OCI-LY3 (cell line): Measurements from ENCODE around the gene DEFB131B.

Experiments used
- H2AFZ ChIP-seq: fragments of 200-600, 300-600 bp; shearing (Covaris generic); 2 replicates; pipeline ENCODE4 v1.6.0; 2014; ENCODE audit warnings: antibody characterized with exemption, low read depth, low read length
- H3K27ac ChIP-seq: fragments of 200-600, 300-600 bp; sonication (generic); 2 replicates; pipeline ENCODE4 v1.5.1; 2014; ENCODE audit warnings: mild to moderate bottlenecking, low read length, moderate library complexity, mixed read lengths
- H3K27me3 ChIP-seq: fragments of 200-600, 300-600 bp; sonication (generic); 2 replicates; pipeline ENCODE4 v1.6.1; 2014; ENCODE audit warnings: low read depth, low read length, mixed read lengths
- H3K36me3 ChIP-seq: fragments of 200-600, 300-600 bp; sonication (generic); replicated peaks from 2 replicates; pipeline ENCODE3; 2014; ENCODE audit warnings: low read depth, low read length, mixed read lengths
- H3K4me1 ChIP-seq: fragments of 300-600, 200-600 bp; sonication (generic); 2 replicates; pipeline ENCODE4 v1.6.1; 2014; ENCODE audit warnings: low read length, mixed read lengths
- H3K4me2 ChIP-seq: fragments of 200-600, 300-600 bp; sonication (generic); 2 replicates; pipeline ENCODE4 v1.6.1; 2014; ENCODE audit warnings: low read length, mixed read lengths
- H3K4me3 ChIP-seq: fragments of 300-600, 200-600 bp; sonication (generic); 2 replicates; pipeline ENCODE4 v1.5.1; 2014; ENCODE audit warnings: antibody characterized with exemption, mild to moderate bottlenecking, low read length, moderate library complexity
- H3K79me2 ChIP-seq: fragments of 300-600, 200-600 bp; shearing (Covaris generic); 2 replicates; pipeline ENCODE4 v1.6.1; 2014; ENCODE audit warnings: mild to moderate bottlenecking, low read length, mixed read lengths
- H3K9ac ChIP-seq: fragments of 300-600, 200-600 bp; shearing (Covaris generic); 2 replicates; pipeline ENCODE4 v1.6.0; 2014; ENCODE audit warnings: mild to moderate bottlenecking, low read length, moderate library complexity
- H3K9me3 ChIP-seq: fragments of 200-600, 300-600 bp; shearing (Covaris generic); 2 replicates; pipeline ENCODE4 v1.6.1; 2014; ENCODE audit warnings: low read length, mixed read lengths; ENCODE audit not compliant: insufficient read depth
- H4K20me1 ChIP-seq: fragments of 200-600, 300-600 bp; sonication (generic); 2 replicates; pipeline ENCODE4 v1.6.1; 2016; ENCODE audit warnings: low read length, mixed read lengths; ENCODE audit not compliant: insufficient read depth
- CTCF ChIP-seq: fragments of 200-600, 300-600 bp; sonication (generic); IDR thresholded peaks from 2 replicates; pipeline ENCODE4 v1.5.1; 2014; ENCODE audit warnings: antibody characterized with exemption, low read length, low read depth
- EZH2phosphoT487 ChIP-seq: fragments of 200-600 bp; shearing (Covaris generic); IDR thresholded peaks from 2 replicates; pipeline ENCODE4 v1.6.1; 2018; ENCODE audit warnings: antibody characterized with exemption, mixed run types, low read depth

Gene DEFB131B

GRCh38 chr11:71928737-71929443 is 50.6 kb downstream of the DEFB131B start, which contains the start of gene RNF121:
Gene RNF121 (plus strand): TSS chr11:71929046. CDS start chr11:71929062, 16 bp downstream.
- H3K27me3 ChIP-seq: no peaks in the 10 kb centered on the region
- peaks cover 48% of the 10 kb centered on the region for H3K4me1 ChIP-seq
- H4K20me1 ChIP-seq: 0 out of 2 replicates have a peak, but pooled peaks cover 9% of the 10 kb centered on the region
- TF ChIP-seq EZH2phosphoT487: no peak
- no peak for TF ChIP-seq CTCF
- H2AFZ ChIP-seq: peak within 1 kb of the TSS; percentile 55
- peak within 1 kb of the TSS; percentile 70 for H3K9ac ChIP-seq
- H3K4me3 ChIP-seq: peak within 1 kb of the TSS; percentile 84
- H3K79me2 ChIP-seq: peaks cover 65% of the 10 kb centered on the region
- H3K36me3 ChIP-seq: peaks cover 11% of the 10 kb centered on the region
- H3K9me3 ChIP-seq: no peaks in the 10 kb centered on the region
- H3K4me2 ChIP-seq: peak within 1 kb of the TSS; percentile 88
- peak within 1 kb of the TSS; percentile 74 for H3K27ac ChIP-seq

- Histone ChIP-seq H3K27me3 (no peaks in the 10 kb centered on the region), H3K4me1 (peaks cover 54% of the 10 kb centered on the region), H3K27ac (peak overlapping the region; percentile 74), H3K4me3 (peak overlapping the region; percentile 84), H3K36me3 (peaks cover 11% of the 10 kb centered on the region), H2AFZ (no peak overlapping the region), H3K79me2 (peaks cover 71% of the 10 kb centered on the region), H4K20me1 (peaks cover 11% of the 10 kb centered on the region; the same call in 1 of the 2 replicates), H3K9ac (peak overlapping the region; percentile 70), H3K9me3 (no peaks in the 10 kb centered on the region), H3K4me2 (peak overlapping the region; percentile 88)
- no peak for TF ChIP-seq EZH2phosphoT487
- TF ChIP-seq CTCF: no peak
Measured at GRCh38 chr11:71929491-71929890, 51.2 kb downstream of the DEFB131B start.

GRCh38 chr11:71930556-71931244 is 52.4 kb downstream of the DEFB131B start:
- H3K4me1 ChIP-seq: peaks cover 58% of the 10 kb centered on the region
- H3K27me3 ChIP-seq: no peaks in the 10 kb centered on the region
- TF ChIP-seq CTCF (no peak), EZH2phosphoT487 (no peak)
- H3K36me3 ChIP-seq: peaks cover 7% of the 10 kb centered on the region
- no peaks in the 10 kb centered on the region for H3K9me3 ChIP-seq
- H3K4me2 ChIP-seq: peak overlapping the region; percentile 88
- peaks cover 17% of the 10 kb centered on the region; the same call in 1 of the 2 replicates for H4K20me1 ChIP-seq
- peak overlapping the region; percentile 70 for H3K9ac ChIP-seq
- peak overlapping the region; percentile 84 for H3K4me3 ChIP-seq
- no peak overlapping the region for H2AFZ ChIP-seq
- peaks cover 83% of the 10 kb centered on the region for H3K79me2 ChIP-seq
- peak overlapping the region; percentile 74 for H3K27ac ChIP-seq

GRCh38 chr11:71931245-71931602 is 53.0 kb downstream of the DEFB131B start:
- Histone ChIP-seq H2AFZ (no peak overlapping the region), H3K27me3 (no peaks in the 10 kb centered on the region), H4K20me1 (peaks cover 17% of the 10 kb centered on the region; the same call in 1 of the 2 replicates), H3K4me3 (peak overlapping the region; percentile 84), H3K9ac (peak overlapping the region; percentile 39), H3K36me3 (peaks cover 6% of the 10 kb centered on the region), H3K4me1 (peaks cover 58% of the 10 kb centered on the region), H3K9me3 (no peaks in the 10 kb centered on the region), H3K4me2 (peak overlapping the region; percentile 88), H3K27ac (peak overlapping the region; percentile 74), H3K79me2 (peaks cover 88% of the 10 kb centered on the region)
- TF ChIP-seq EZH2phosphoT487 (no peak), CTCF (no peak)
